GM18867 (cell line): ENCODE measurements around the gene TLR9.

ENCODE experiments used
- ATAC-seq: cut with Tn5 transposase; IDR thresholded peaks from one replicate; pipeline ENCODE4 v1.9.1; 2021; ENCODE audit warnings: mild to moderate bottlenecking, moderate library complexity; ENCODE audit not compliant: unreplicated experiment

TLR9 gene

GRCh38 chr3:52247409-52248164 lies 22.1 kb upstream of the TLR9 start:
- ATAC-seq, result no peak

- ATAC-seq, result no peak
Measured at GRCh38 chr3:52246728-52247408, 21.4 kb upstream of the TLR9 start.

- ATAC-seq, result peak; percentile 6
Measured at GRCh38 chr3:52246264-52246620, 20.8 kb upstream of the TLR9 start.

GRCh38 chr3:52245322-52246263 lies 20.1 kb upstream of the TLR9 start, which contains the start of gene PPM1M:
PPM1M (plus strand) TSS chr3:52245759; CDS start chr3:52245825, 66 bp downstream.
- peak; percentile 32 for ATAC-seq

- ATAC-seq, result no peak
Measured at GRCh38 chr3:52243791-52244628, 18.6 kb upstream of the TLR9 start.

- no peak for ATAC-seq
Measured at GRCh38 chr3:52242039-52242438, 16.6 kb upstream of the TLR9 start.

GRCh38 chr3:52240886-52241370 lies 15.5 kb upstream of the TLR9 start:
- ATAC-seq, result no peak

GRCh38 chr3:52240059-52240885 lies 14.8 kb upstream of the TLR9 start:
- no peak for ATAC-seq

- ATAC-seq, result peak; percentile 72
Measured at GRCh38 chr3:52238761-52239701, 13.6 kb upstream of the TLR9 start, which contains the start of gene TWF2. TWF2 (minus strand) TSS chr3:52239158; CDS start chr3:52239016, 142 bp downstream.

GRCh38 chr3:52238193-52238760 lies 12.8 kb upstream of the TLR9 start:
- ATAC-seq, result no peak

- ATAC-seq, result no peak
Measured at GRCh38 chr3:52237657-52238172, 12.3 kb upstream of the TLR9 start.

GRCh38 chr3:52237006-52237656 lies 11.7 kb upstream of the TLR9 start:
- no peak for ATAC-seq

GRCh38 chr3:52236424-52236886 lies 11.0 kb upstream of the TLR9 start:
- no peak for ATAC-seq

GRCh38 chr3:52234516-52235447 lies 9.3 kb upstream of the TLR9 start:
- no peak for ATAC-seq

- no peak for ATAC-seq
Measured at GRCh38 chr3:52233968-52234367, 8.5 kb upstream of the TLR9 start.

- ATAC-seq, result no peak
Measured at GRCh38 chr3:52233108-52233591, 7.7 kb upstream of the TLR9 start.
